A549 (cell line): ENCODE data around the gene CADM2. TPM values are rescaled to one million over a fixed set of nuclear protein-coding genes. Genes with fewer than 3 reads are reported as not detected.

ENCODE experiments used
- BHLHE40 ChIP-seq: IDR thresholded peaks from 2 replicates; pipeline ENCODE4 v1.6.1; 2012; ENCODE audit warnings: low read depth, low read length, inconsistent platforms
- CHD2 ChIP-seq: fragments of 150-350 bp; IDR thresholded peaks from 2 replicates; pipeline ENCODE4 v1.6.1; 2014; ENCODE audit warnings: low read length; ENCODE audit not compliant: partially characterized antibody
- FOSB ChIP-seq: fragments of 250-450 bp; sonication (Bioruptor Pico); IDR thresholded peaks from 2 replicates; pipeline ENCODE4 v1.5.0; 2020; ENCODE audit warnings: mild to moderate bottlenecking, moderate library complexity
- HOXB5 ChIP-seq: fragments of 250-450 bp; sonication (Bioruptor Pico); IDR thresholded peaks from 2 replicates; pipeline ENCODE4 v1.5.0; 2020; ENCODE audit warnings: mild to moderate bottlenecking, moderate library complexity
- MYC ChIP-seq: IDR thresholded peaks from 2 replicates; pipeline ENCODE4 v1.6.1; 2012; ENCODE audit warnings: mild to moderate bottlenecking, inconsistent platforms, low read length, improper control_type of control experiment, borderline replicate concordance
- NFE2L2 ChIP-seq: fragments of 150-350 bp; conservative IDR thresholded peaks from 2 replicates; pipeline ENCODE4 v1.6.1; 2014; ENCODE audit warnings: low read length
- RAD21 ChIP-seq, 2 experiments: fragments of >200 bp in 1 of 2; sonication (Bioruptor Twin) in 1 of 2; formaldehyde crosslinking in 1 of 2; IDR thresholded peaks in 1 of 2; conservative IDR thresholded peaks in 1 of 2; 2 replicates in 1 of 2; 3 replicates in 1 of 2; pipeline ENCODE4 v1.6.1; 2012 to 2018; ENCODE audit warnings: inconsistent platforms in 1 of 2
- RARB ChIP-seq: fragments of 250-450 bp; sonication (Bioruptor Pico); IDR thresholded peaks from 2 replicates; pipeline ENCODE4 v1.8.0; 2021; ENCODE audit warnings: mild to moderate bottlenecking, moderate library complexity
- RNF2 ChIP-seq: fragments of 200-600 bp; sonication (generic); IDR thresholded peaks from 2 replicates; pipeline ENCODE4 v1.6.1; 2016; ENCODE audit warnings: low read depth, mild to moderate bottlenecking, antibody characterized with exemption, moderate library complexity, borderline replicate concordance
- SMC3 ChIP-seq: fragments of >200 bp; sonication (Bioruptor Twin); formaldehyde crosslinking; IDR thresholded peaks from 3 replicates; pipeline ENCODE4 v1.6.1; 2018; ENCODE audit warnings: inconsistent platforms
- ZFP36 ChIP-seq: fragments of 450-650 bp; IDR thresholded peaks from 2 replicates; pipeline ENCODE4 v1.6.1; 2014; ENCODE audit warnings: borderline replicate concordance; ENCODE audit not compliant: partially characterized antibody
- ZNF302 ChIP-seq: fragments of 250-450 bp; sonication (Bioruptor Pico); IDR thresholded peaks from 2 replicates; pipeline ENCODE4 v1.9.0; 2021; ENCODE audit warnings: inconsistent platforms, mild to moderate bottlenecking, moderate library complexity
- ZSCAN20 ChIP-seq: fragments of 250-450 bp; sonication (Bioruptor Pico); IDR thresholded peaks from 2 replicates; pipeline ENCODE4 v1.8.0; 2022; ENCODE audit warnings: mild to moderate bottlenecking, moderate library complexity
- polyA plus RNA-seq, 4 experiments: library from polyadenylated mRNA; depleted of rRNA in 3 of 4; stranded (reverse); fragments of >200 nt; fragmentation: RNase III in 1 of 4; extraction: RNeasy Plus Mini Kit Qiagen cat#74134 plus additional on column Dnase treatment in 1 of 4; gene quantifications; 2 replicates in 3 of 4; 3 replicates in 1 of 4; pipeline ENCODE4 v1.2.3, GENCODE V29; 2011 to 2017
- TF ChIP-seq, protein P1 (sequence below): IDR thresholded peaks from 2 replicates; pipeline ENCODE4 v1.6.1; 2012
- TF ChIP-seq, protein P2 (sequence below): fragments of 450-650 bp; IDR thresholded peaks from 2 replicates; pipeline ENCODE4 v1.6.1; 2014; ENCODE audit warnings: antibody characterized with exemption
- TF ChIP-seq, protein P3 (sequence below): fragments of 150-350 bp; IDR thresholded peaks from 2 replicates; pipeline ENCODE4 v1.6.1; 2014; ENCODE audit warnings: low read depth, mild to moderate bottlenecking, low read length
- TF ChIP-seq, protein P4 (sequence below): fragments of >200 bp; sonication (Bioruptor Twin); formaldehyde crosslinking; IDR thresholded peaks from 3 replicates; pipeline ENCODE4 v1.6.1; 2016
- TF ChIP-seq, protein P5 (sequence below): IDR thresholded peaks from 2 replicates; pipeline ENCODE4 v1.6.1; 2012
- TF ChIP-seq, protein P6 (sequence below): fragments of 200-600 bp; sonication (generic); IDR thresholded peaks from 2 replicates; pipeline ENCODE4 v1.6.1; 2016; ENCODE audit warnings: antibody characterized with exemption, mild to moderate bottlenecking, moderate library complexity

CADM2 gene
- polyA plus RNA-seq, 2 of the 4 experiments (the other 2 are of a cell fraction): 0.05 to 0.71 TPM

DNA sequence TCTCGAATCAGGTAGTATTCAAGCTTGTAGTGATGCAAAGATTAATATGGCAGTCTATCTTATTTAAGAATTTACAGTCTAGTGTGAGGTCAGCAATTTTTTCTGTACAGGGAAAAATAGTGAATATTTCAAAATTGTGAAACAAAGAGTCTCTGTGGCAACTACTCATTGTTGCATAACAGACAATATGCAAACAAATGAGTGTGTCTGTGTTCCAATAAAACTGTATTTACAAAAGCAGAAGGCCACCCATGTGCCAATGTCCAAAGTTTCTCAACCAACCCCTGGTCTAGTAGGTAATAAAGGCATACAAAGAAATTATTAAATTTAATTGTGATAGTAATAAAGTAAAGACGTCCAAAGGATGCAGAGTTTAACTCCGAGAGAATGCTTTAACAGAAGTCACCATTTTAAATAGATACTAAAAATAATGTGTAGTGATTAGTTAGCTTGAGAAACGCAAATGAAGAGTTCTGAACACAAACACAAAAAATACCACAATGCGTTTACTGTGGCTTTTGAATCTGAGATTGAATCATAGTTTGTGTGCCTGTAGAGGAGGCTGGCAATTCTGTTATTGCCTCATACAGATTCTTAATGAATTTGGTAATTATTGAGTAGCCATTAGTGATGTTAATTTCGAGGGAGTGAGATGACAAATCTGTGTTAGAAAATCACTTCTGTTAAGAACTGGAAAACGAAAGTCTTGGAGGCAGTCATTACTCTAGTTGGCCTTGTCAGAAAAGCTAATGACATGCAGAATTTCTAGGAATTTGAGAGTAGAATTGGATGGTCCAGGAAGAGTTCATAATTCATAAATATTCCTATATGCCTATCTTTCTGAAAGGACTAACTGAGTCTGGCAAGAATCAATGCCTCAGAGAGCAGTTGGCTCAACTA lies 48.7 kb downstream of the CADM2 start (continued):
- TF ChIP-seq, protein P1, sequence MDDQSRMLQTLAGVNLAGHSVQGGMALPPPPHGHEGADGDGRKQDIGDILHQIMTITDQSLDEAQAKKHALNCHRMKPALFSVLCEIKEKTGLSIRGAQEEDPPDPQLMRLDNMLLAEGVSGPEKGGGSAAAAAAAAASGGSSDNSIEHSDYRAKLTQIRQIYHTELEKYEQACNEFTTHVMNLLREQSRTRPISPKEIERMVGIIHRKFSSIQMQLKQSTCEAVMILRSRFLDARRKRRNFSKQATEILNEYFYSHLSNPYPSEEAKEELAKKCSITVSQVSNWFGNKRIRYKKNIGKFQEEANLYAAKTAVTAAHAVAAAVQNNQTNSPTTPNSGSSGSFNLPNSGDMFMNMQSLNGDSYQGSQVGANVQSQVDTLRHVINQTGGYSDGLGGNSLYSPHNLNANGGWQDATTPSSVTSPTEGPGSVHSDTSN: no peak
- TF ChIP-seq ZSCAN20 (CRISPR knock-in tag): no peak
- TF ChIP-seq, protein P2, sequence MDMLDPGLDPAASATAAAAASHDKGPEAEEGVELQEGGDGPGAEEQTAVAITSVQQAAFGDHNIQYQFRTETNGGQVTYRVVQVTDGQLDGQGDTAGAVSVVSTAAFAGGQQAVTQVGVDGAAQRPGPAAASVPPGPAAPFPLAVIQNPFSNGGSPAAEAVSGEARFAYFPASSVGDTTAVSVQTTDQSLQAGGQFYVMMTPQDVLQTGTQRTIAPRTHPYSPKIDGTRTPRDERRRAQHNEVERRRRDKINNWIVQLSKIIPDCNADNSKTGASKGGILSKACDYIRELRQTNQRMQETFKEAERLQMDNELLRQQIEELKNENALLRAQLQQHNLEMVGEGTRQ: no peak
- no peak for TF ChIP-seq RARB (CRISPR knock-in tag)
- TF ChIP-seq, protein P3, sequence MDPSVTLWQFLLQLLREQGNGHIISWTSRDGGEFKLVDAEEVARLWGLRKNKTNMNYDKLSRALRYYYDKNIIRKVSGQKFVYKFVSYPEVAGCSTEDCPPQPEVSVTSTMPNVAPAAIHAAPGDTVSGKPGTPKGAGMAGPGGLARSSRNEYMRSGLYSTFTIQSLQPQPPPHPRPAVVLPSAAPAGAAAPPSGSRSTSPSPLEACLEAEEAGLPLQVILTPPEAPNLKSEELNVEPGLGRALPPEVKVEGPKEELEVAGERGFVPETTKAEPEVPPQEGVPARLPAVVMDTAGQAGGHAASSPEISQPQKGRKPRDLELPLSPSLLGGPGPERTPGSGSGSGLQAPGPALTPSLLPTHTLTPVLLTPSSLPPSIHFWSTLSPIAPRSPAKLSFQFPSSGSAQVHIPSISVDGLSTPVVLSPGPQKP: no peak
- no peak for TF ChIP-seq HOXB5 (CRISPR knock-in tag)
- no peak for TF ChIP-seq SMC3
- TF ChIP-seq MYC: no peak
- TF ChIP-seq, protein P4, sequence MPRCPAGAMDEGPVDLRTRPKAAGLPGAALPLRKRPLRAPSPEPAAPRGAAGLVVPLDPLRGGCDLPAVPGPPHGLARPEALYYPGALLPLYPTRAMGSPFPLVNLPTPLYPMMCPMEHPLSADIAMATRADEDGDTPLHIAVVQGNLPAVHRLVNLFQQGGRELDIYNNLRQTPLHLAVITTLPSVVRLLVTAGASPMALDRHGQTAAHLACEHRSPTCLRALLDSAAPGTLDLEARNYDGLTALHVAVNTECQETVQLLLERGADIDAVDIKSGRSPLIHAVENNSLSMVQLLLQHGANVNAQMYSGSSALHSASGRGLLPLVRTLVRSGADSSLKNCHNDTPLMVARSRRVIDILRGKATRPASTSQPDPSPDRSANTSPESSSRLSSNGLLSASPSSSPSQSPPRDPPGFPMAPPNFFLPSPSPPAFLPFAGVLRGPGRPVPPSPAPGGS: peak; percentile 66; the same call in 1 of the 3 replicates
- TF ChIP-seq ZFP36: no peak
- no peak for TF ChIP-seq FOSB (CRISPR knock-in tag)
- TF ChIP-seq, protein P5, sequence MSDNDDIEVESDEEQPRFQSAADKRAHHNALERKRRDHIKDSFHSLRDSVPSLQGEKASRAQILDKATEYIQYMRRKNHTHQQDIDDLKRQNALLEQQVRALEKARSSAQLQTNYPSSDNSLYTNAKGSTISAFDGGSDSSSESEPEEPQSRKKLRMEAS: 0 out of 2 replicates have a peak, but pooled peaks have one; percentile 53
- no peak for TF ChIP-seq RAD21 (conservative IDR thresholded peaks at IDR 0.05 in 1 of 2, IDR thresholded peaks at IDR 0.05 in 1 of 2)
- TF ChIP-seq, protein P6, sequence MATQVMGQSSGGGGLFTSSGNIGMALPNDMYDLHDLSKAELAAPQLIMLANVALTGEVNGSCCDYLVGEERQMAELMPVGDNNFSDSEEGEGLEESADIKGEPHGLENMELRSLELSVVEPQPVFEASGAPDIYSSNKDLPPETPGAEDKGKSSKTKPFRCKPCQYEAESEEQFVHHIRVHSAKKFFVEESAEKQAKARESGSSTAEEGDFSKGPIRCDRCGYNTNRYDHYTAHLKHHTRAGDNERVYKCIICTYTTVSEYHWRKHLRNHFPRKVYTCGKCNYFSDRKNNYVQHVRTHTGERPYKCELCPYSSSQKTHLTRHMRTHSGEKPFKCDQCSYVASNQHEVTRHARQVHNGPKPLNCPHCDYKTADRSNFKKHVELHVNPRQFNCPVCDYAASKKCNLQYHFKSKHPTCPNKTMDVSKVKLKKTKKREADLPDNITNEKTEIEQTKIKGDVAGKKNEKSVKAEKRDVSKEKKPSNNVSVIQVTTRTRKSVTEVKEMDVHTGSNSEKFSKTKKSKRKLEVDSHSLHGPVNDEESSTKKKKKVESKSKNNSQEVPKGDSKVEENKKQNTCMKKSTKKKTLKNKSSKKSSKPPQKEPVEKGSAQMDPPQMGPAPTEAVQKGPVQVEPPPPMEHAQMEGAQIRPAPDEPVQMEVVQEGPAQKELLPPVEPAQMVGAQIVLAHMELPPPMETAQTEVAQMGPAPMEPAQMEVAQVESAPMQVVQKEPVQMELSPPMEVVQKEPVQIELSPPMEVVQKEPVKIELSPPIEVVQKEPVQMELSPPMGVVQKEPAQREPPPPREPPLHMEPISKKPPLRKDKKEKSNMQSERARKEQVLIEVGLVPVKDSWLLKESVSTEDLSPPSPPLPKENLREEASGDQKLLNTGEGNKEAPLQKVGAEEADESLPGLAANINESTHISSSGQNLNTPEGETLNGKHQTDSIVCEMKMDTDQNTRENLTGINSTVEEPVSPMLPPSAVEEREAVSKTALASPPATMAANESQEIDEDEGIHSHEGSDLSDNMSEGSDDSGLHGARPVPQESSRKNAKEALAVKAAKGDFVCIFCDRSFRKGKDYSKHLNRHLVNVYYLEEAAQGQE: no peak
- no peak for TF ChIP-seq BHLHE40
- no peak for TF ChIP-seq CHD2
- no peak for TF ChIP-seq ZNF302 (CRISPR knock-in tag)
- no peak for TF ChIP-seq NFE2L2
- no peak for TF ChIP-seq RNF2
